Activated CD4-positive, alpha-beta T cell treated with anti-CD3 and anti-CD28 coated beads for 36 hours (primary cell): Measurements from ENCODE around the gene PRMT3. TPM values are rescaled to one million over a fixed set of nuclear protein-coding genes. Genes with fewer than 3 reads are reported as not detected.
"Not testable (repeated sequence)": the region's sequence is repeated elsewhere in the genome, so short reads cannot be mapped to it uniquely, and the experiment has no call there.

Experiments used
- ATAC-seq: fragments of 200-7000 bp; cut with Tn5 transposase; one replicate; pipeline ENCODE4 v1.10.0; 2021; ENCODE audit warnings: mild to moderate bottlenecking, moderate library complexity
- CTCF ChIA-PET: fragments of 350-600 bp; sonication (Branson Sonifier 250); formaldehyde crosslinking; loops from one replicate; lab custom pipeline; 2021; ENCODE audit warnings: antibody characterized with exemption; lab: Charles Lee
- POLR2A ChIA-PET: fragments of 350-600 bp; sonication (Branson Sonifier 250); formaldehyde crosslinking; loops from one replicate; lab custom pipeline; 2021; ENCODE audit warnings: antibody characterized with exemption, inconsistent platforms; lab: Charles Lee
- DNase-seq: peaks from one replicate; pipeline ENCODE4 v3.0.0-alpha.2; 2020
- H3K27ac Mint-ChIP-seq: one replicate; pipeline ENCODE4 v1.8.0; 2021; ENCODE audit warnings: mixed read lengths
- H3K27me3 Mint-ChIP-seq: one replicate; pipeline ENCODE4 v1.8.0; 2021; ENCODE audit warnings: mixed read lengths
- H3K36me3 Mint-ChIP-seq: one replicate; pipeline ENCODE4 v1.8.0; 2021; ENCODE audit warnings: low read depth, mixed read lengths
- H3K4me1 Mint-ChIP-seq: one replicate; pipeline ENCODE4 v1.8.0; 2021; ENCODE audit warnings: mixed read lengths
- H3K4me3 Mint-ChIP-seq: one replicate; pipeline ENCODE4 v1.8.0; 2021; ENCODE audit warnings: mild to moderate bottlenecking, moderate library complexity, mixed read lengths
- H3K9me3 Mint-ChIP-seq: one replicate; pipeline ENCODE4 v1.8.0; 2021; ENCODE audit warnings: low read depth, mixed read lengths
- intact Hi-C, 2 experiments: fragments of 100-400 bp; cut with DNase I in 1 of 2; cut with micrococcal nuclease in 1 of 2; formaldehyde crosslinking; loops; one replicate each; pipeline versions ENCODE4 v1.14.2 to v1.15.1; 2022 to 2024; cut with DNase I, micrococcal nuclease
- total RNA-seq, 2 experiments: library from RNA; stranded (reverse); gene quantifications; one replicate each; pipeline ENCODE4 v1.2.3, GENCODE V29; 2021

PRMT3 gene
- total RNA-seq, 2 experiments from 2014 or later = 36.5 to 39.0 TPM

- CTCF ChIA-PET = no interaction called here
- Mint-ChIP-seq H3K36me3 (peaks cover 53% of the 10 kb centered on the region), H3K27ac (no peak overlapping the region), H3K27me3 (no peaks in the 10 kb centered on the region), H3K4me3 (no peak overlapping the region), H3K4me1 (peaks cover 15% of the 10 kb centered on the region), H3K9me3 (peaks cover 3% of the 10 kb centered on the region)
- intact Hi-C loops = no loop called here
- DNase-seq (no peak), ATAC-seq (no peak)
- POLR2A ChIA-PET = no interaction called here
Observed at GRCh38 chr11:20479513-20479912, 92.0 kb downstream of the PRMT3 start.

GRCh38 chr11:20483931-20484330 lies 96.4 kb downstream of the PRMT3 start:
- peaks cover 50% of the 10 kb centered on the region for H3K36me3 Mint-ChIP-seq
- POLR2A ChIA-PET = no interaction called here
- H3K4me1 Mint-ChIP-seq = no peaks in the 10 kb centered on the region
- no peak overlapping the region for H3K27ac Mint-ChIP-seq
- H3K9me3 Mint-ChIP-seq = peaks cover 5% of the 10 kb centered on the region
- CTCF ChIA-PET = no interaction called here
- no peak for ATAC-seq
- no peak for DNase-seq
- no peak overlapping the region for H3K4me3 Mint-ChIP-seq
- intact Hi-C loops = no loop called here
- no peaks in the 10 kb centered on the region for H3K27me3 Mint-ChIP-seq

DNA sequence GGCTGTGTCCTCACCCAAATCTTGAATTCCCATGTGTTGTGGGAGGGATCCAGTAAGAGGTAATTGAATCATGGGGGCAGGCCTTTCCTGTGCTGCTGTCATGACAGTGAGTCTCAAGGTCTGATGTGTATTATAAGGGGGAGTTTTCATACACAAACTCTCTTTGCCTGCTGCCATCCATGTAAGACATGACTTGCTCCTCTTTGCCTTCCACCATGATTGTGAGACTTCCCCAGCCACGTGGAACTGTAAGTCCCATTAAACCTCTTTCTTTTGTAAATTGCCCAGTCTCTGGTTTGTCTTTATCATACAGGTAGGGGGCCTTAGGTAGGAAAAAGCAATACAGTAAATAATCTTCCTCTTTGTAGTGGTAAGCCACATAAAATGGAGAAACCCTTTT lies 96.9 kb downstream of the PRMT3 start:
- POLR2A ChIA-PET = interaction anchor here (0.7 kb wide), 1 partner anchor 30 kb away, joined by 5 read pairs; no protein-coding TSS in a partner anchor
- peaks cover 48% of the 10 kb centered on the region for H3K36me3 Mint-ChIP-seq
- H3K4me1 Mint-ChIP-seq, intact Hi-C loops, H3K9me3 Mint-ChIP-seq, CTCF ChIA-PET, DNase-seq, H3K27ac Mint-ChIP-seq, H3K4me3 Mint-ChIP-seq, H3K27me3 Mint-ChIP-seq, ATAC-seq: not testable (repeated sequence)

DNA sequence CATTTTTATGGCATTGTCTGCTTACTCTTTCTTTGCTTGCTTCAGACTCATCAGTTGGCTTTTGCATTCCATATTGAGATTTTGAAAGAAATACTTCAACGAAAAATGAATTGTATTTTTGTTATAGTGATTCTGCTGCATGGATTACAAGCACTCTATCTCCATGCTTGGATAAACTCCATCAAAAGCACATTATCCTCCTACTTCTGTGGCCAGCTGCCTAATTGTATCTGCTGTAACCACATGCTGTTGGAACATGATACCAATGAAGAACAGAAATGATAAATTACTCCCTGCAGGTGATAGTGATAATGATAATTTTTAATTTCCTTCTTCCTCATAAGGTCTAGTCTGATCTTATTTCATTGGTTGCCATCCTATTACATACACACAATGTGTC lies 100.8 kb downstream of the PRMT3 start:
- H3K4me1 Mint-ChIP-seq = peaks cover 3% of the 10 kb centered on the region
- peaks cover 32% of the 10 kb centered on the region for H3K36me3 Mint-ChIP-seq
- ATAC-seq (no peak), DNase-seq (no peak)
- H3K27me3 Mint-ChIP-seq = no peaks in the 10 kb centered on the region
- CTCF ChIA-PET = interaction anchor here (1.0 kb wide), 1 partner anchor 91 kb away, joined by 3 read pairs; no protein-coding TSS in a partner anchor
- no peak overlapping the region for H3K4me3 Mint-ChIP-seq
- no peak overlapping the region for H3K27ac Mint-ChIP-seq
- POLR2A ChIA-PET = no interaction called here
- H3K9me3 Mint-ChIP-seq = peaks cover 3% of the 10 kb centered on the region
- intact Hi-C loops = no loop called here

DNA sequence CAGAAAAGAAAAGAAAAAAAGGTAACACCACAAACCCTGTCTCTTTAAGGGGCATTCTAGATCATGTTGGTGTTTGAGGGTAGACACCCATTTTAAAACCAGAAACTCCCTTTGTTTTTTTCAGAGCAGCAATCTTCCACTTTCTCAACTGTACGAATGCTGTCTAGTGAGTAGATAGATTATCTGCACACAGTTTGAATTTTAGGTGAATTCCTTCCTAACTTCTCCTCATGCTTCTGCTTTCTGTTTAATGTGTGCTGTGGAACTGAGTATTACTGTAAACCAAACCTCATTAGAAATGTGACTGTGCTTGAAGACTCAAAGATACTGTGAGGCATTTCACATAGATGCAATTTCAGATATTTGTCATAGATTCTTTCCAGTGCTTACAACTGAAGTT lies 102.4 kb downstream of the PRMT3 start:
- H3K36me3 Mint-ChIP-seq = peaks cover 20% of the 10 kb centered on the region
- ChIA-PET POLR2A (no interaction called here), CTCF (no interaction called here)
- no peaks in the 10 kb centered on the region for H3K27me3 Mint-ChIP-seq
- H3K9me3 Mint-ChIP-seq = no peaks in the 10 kb centered on the region
- no peak overlapping the region for H3K27ac Mint-ChIP-seq
- ATAC-seq = peak; percentile 49
- intact Hi-C loops = no loop called here
- peaks cover 3% of the 10 kb centered on the region for H3K4me1 Mint-ChIP-seq
- H3K4me3 Mint-ChIP-seq = no peak overlapping the region
- no peak for DNase-seq

DNA sequence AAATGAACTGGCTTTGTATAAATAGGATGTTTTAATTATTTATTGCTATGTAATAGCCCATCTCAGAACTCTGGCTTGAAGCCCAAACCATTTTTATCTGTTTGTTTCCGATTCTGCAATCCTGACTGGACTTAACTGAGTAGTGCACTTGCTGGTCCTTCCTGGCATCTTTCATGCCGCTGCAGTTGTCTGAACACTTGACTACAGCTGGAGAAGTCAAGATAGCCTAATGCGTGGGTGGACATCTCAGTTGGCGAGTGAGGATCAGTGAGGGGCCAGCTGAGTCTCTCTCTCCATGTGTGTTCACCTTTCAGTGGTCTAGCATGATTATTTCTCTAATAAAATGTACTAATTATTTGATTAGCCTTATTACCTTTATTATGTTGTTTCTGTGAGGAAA lies 105.8 kb downstream of the PRMT3 start:
- no peak for ATAC-seq
- no peaks in the 10 kb centered on the region for H3K27me3 Mint-ChIP-seq
- peaks cover 35% of the 10 kb centered on the region for H3K36me3 Mint-ChIP-seq
- POLR2A ChIA-PET = no interaction called here
- H3K4me1 Mint-ChIP-seq = peaks cover 3% of the 10 kb centered on the region
- no peaks in the 10 kb centered on the region for H3K9me3 Mint-ChIP-seq
- intact Hi-C loops = no loop called here
- DNase-seq = no peak
- H3K27ac Mint-ChIP-seq = no peak overlapping the region
- CTCF ChIA-PET = no interaction called here
- H3K4me3 Mint-ChIP-seq = no peak overlapping the region

GRCh38 chr11:20497124-20497792 lies 109.7 kb downstream of the PRMT3 start:
- Mint-ChIP-seq H3K27ac (no peak overlapping the region), H3K4me1 (no peaks in the 10 kb centered on the region), H3K27me3 (no peaks in the 10 kb centered on the region), H3K4me3 (no peak overlapping the region), H3K9me3 (no peaks in the 10 kb centered on the region), H3K36me3 (peaks cover 45% of the 10 kb centered on the region)
- no peak for ATAC-seq
- ChIA-PET POLR2A (no interaction called here), CTCF (no interaction called here)
- DNase-seq = no peak
- intact Hi-C loops = no loop called here

DNA sequence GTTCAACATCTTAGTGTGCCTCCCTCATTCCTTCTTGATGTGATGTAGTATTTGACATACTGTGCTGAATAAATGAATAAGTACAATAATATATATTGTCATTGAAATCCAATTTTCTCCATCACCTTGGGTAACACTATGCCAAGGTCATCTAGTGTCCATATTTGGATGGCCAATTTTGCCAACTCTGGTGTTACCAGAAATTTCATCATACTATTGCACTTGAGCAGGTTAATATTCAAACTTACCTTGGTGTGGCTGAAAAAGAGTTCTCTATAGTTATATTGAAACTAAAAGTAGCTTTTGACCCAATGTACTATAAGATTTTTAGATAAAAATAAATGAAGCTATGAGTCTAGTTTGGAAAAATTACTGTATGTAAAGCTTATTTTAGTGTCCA lies 113.7 kb downstream of the PRMT3 start:
- Mint-ChIP-seq H3K36me3 (peaks cover 44% of the 10 kb centered on the region), H3K4me1 (no peaks in the 10 kb centered on the region), H3K9me3 (no peaks in the 10 kb centered on the region), H3K4me3 (no peak overlapping the region), H3K27me3 (no peaks in the 10 kb centered on the region), H3K27ac (peak overlapping the region; percentile 63)
- ChIA-PET CTCF (interaction anchor here (1.2 kb wide), 1 partner anchor 12 kb away, joined by 3 read pairs; no protein-coding TSS in a partner anchor), POLR2A (no interaction called here)
- ATAC-seq (no peak), DNase-seq (no peak)
- intact Hi-C loops = no loop called here

GRCh38 chr11:20501971-20502370 lies 114.5 kb downstream of the PRMT3 start:
- H3K9me3 Mint-ChIP-seq = no peaks in the 10 kb centered on the region
- peaks cover 41% of the 10 kb centered on the region for H3K36me3 Mint-ChIP-seq
- no peak for ATAC-seq
- no peak for DNase-seq
- ChIA-PET CTCF (interaction anchor here (0.5 kb wide), 1 partner anchor 368 kb away, joined by 3 read pairs; no protein-coding TSS in a partner anchor), POLR2A (interaction anchor here (1.0 kb wide), 1 partner anchor 10 kb away, joined by 3 read pairs; no protein-coding TSS in a partner anchor)
- H3K4me1 Mint-ChIP-seq = no peaks in the 10 kb centered on the region
- H3K4me3 Mint-ChIP-seq = no peak overlapping the region
- no peak overlapping the region for H3K27ac Mint-ChIP-seq
- H3K27me3 Mint-ChIP-seq = no peaks in the 10 kb centered on the region
- intact Hi-C loops = no loop called here

- intact Hi-C loops = no loop called here
- Mint-ChIP-seq H3K36me3 (peaks cover 5% of the 10 kb centered on the region), H3K4me1 (no peaks in the 10 kb centered on the region), H3K27ac (no peak overlapping the region), H3K4me3 (no peak overlapping the region), H3K9me3 (no peaks in the 10 kb centered on the region), H3K27me3 (no peaks in the 10 kb centered on the region)
- no peak for DNase-seq
- ChIA-PET POLR2A (interaction anchor here (0.9 kb wide), 1 partner anchor 10 kb away, joined by 3 read pairs; no protein-coding TSS in a partner anchor), CTCF (interaction anchor here (0.6 kb wide), 1 partner anchor 29 kb away, joined by 3 read pairs; no protein-coding TSS in a partner anchor)
- no peak for ATAC-seq
Observed at GRCh38 chr11:20511982-20512381, 124.5 kb downstream of the PRMT3 start.

DNA sequence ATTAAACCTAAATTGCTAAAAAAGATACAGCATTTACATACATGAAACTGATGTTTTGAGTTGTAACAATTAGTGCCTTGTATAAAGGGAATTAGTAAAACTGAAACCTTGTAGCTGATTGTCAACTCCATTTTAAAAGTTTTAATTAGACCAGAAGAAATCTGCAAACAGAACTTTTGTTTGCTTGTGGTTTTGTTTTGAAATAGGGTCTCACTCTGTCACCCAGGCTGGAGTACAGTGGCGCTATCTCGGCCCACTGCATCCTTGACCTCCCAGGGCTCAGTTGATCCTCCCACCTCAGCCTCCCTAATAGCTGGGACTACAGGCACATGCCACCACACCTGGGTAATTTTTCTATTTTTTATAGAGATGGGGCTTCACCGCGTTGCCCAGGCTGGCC lies 125.4 kb downstream of the PRMT3 start:
- H3K4me3 Mint-ChIP-seq = no peak overlapping the region
- intact Hi-C loops = no loop called here
- no peaks in the 10 kb centered on the region for H3K9me3 Mint-ChIP-seq
- no peaks in the 10 kb centered on the region for H3K4me1 Mint-ChIP-seq
- DNase-seq (no peak), ATAC-seq (no peak)
- ChIA-PET CTCF (interaction anchor here (0.7 kb wide), 1 partner anchor 12 kb away, joined by 3 read pairs; no protein-coding TSS in a partner anchor), POLR2A (no interaction called here)
- H3K27me3 Mint-ChIP-seq = no peaks in the 10 kb centered on the region
- H3K36me3 Mint-ChIP-seq = no peaks in the 10 kb centered on the region
- H3K27ac Mint-ChIP-seq = no peak overlapping the region

DNA sequence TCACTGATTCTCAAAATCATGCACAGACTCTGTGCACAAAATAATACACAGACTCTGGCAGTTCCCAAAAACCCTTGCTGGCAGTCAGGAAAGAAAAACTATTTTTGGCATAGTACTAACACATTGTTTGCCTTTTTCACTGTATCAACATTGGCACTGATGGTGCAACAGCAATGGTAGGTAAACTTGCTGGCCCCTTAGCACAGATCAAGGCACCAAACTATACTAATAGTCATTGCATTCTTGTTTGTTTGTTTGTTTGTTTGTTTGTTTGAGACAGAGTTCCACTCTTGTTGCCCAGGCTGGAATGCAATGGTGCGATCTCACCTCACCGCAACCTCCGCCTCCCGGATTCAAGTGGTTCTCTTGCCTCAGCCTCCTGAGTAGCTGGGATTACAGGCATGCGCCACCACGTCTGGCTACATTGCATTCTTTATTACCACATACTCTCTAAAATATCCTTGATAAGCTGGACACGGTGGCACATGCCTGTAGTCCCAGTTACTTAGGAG lies 130.9 kb downstream of the PRMT3 start:
- POLR2A ChIA-PET = no interaction called here
- ATAC-seq (no peak), DNase-seq (no peak)
- intact Hi-C loops = no loop called here
- Mint-ChIP-seq H3K27me3 (peaks cover 10% of the 10 kb centered on the region), H3K36me3 (no peaks in the 10 kb centered on the region), H3K27ac (no peak overlapping the region), H3K4me3 (no peak overlapping the region), H3K4me1 (no peaks in the 10 kb centered on the region), H3K9me3 (no peaks in the 10 kb centered on the region)
- CTCF ChIA-PET = interaction anchor here (1.0 kb wide), 1 partner anchor 10 kb away, joined by 3 read pairs; no protein-coding TSS in a partner anchor
